ENCODE results near the gene TULP4.
"Not testable (repeated sequence)": the region's sequence is repeated elsewhere in the genome, so short reads cannot be mapped to it uniquely, and the experiment has no call there.

The TULP4 gene

GRCh38 chr6:158431036-158431435 is 118.8 kb downstream of the TULP4 start:
- no peak for DNase-seq

DNA sequence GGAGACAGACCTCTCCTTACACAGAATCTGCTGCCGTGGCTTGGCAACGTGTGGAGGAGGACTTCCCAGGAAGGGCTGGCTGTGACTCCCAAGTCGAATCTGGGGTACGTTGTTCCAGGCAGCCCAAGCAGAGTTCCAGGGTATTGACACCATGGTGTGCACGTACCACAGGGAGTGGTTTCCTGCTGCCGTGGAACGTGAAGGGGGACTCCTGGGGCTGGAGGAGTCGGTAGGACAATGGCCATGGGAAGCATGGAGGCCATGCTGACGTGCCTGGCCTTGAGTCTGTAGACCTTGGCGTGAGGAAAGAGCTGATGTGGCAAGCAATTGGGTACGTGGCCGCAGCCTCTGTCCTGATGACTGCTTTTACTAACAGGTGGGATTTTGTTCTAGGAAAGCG is 119.3 kb downstream of the TULP4 start:
- no peak for DNase-seq

DNA sequence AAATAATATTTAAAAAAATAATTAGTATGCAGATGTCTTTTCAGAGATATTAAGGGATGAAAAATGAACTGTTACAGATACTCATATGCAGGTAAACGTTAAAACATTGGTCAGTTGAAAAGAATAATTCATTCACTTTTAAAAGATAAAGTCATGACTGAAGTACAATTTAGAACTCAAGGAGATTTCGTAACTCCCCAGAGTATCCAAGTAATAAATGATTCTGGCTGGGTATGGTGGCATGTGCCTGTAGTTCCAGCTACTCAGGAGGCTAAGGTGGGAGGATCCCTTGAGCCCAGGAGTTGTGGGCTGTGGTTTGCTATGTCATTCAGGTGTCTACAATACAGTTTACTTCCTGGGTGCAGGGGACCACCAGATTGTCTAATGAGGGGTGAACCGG is 125.3 kb downstream of the TULP4 start:
- no peak for DNase-seq

DNA sequence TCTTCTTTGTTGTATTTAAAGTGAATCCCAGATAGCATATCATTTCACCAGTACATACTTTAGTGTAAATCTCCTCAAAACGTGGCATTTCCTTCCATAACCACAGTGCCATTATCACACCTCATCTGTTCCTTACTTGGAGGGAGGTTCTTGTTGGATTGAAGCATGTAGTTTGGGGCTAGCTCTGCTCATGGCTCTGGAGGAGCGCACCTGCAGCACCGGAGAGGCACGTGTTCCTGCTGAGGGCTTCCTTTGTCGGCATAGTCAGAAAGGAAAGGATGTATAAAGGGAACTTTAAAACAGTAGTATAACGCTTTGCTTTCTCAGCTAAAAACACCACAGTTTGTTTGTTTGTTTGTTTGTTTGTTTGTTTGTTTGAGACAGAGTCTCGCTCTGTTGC is 126.0 kb downstream of the TULP4 start:
- no peak for DNase-seq

DNA sequence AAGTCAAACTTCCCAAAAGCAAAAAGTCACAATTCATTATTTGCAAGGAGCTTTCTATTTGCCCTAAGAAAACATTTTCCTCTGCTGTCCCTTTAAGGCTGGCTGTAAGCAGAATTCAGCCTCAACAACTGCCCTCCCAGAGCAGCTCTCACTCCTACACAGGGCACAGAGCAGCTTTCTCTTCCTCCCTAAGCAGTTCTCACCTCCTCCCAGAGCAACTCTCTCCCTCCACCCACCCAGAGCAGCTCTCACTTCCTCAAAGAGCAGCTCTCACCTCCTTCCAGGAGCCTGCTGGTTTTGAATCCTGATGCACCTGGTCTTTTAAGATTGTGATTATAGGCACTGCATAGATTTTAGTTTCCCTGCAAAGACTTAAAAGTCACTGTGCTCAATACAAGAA is 127.0 kb downstream of the TULP4 start:
- peak; percentile 18 for DNase-seq

DNA sequence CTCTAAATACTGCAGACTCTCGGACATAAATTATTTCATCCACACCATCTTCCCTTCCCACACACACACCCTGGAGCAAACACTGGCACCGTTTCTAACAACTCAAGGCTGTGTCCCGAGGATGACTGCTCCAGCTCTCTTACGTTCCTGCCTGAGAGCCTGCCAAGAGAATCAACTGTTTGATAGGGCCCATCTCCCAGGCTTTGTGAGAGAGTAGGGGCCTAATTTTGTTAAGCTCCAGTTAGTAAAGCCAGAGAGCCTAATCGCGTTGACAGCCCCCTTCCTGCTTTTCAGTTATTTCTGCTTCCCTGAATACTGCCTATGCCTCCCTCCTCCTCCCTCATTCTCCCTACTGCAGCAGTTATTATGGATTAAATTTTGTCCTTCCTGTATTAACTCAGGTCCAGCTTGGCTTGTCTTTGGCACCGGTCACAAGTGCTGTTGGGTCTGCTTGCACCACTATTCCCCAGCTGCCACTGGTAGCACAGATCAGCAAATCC is 129.5 kb downstream of the TULP4 start:
- DNase-seq, result no peak

GRCh38 chr6:158442306-158442705 is 130.0 kb downstream of the TULP4 start:
- DNase-seq, result no peak

DNA sequence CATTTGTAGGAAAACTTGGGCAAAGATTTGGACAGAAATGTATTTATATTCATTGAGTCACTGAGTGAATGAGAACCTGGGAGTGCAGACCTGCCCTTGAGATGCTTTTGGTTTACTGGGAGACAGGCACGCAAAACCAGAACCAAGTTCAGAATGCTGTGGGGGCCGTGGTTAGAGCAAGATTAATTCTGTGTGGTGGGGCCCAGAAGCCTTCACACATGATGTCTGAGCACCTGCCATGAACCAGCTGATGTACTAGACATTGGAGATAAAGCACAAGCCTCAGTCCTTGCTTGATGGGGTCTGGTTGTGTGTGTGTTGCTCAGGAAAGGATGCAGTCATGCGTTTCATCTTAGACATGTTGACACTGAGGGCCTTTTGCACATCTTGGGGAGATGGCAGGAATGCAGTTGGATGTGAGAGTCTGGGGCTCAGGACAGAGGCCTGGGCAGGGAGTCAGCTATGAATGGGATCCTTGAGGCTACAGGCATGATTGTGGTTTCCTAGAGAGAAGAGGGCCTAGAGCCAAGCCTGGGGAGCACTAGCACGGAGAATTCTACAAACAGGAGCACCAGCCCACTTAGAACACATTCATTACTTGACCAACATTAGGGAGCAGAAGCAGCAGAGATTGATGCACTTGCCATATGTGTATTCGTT is 133.3 kb downstream of the TULP4 start:
- no peak for DNase-seq

GRCh38 chr6:158448856-158449255 is 136.6 kb downstream of the TULP4 start:
- no peak for DNase-seq

- no peak for DNase-seq
Measured at GRCh38 chr6:158452191-158452590, 139.9 kb downstream of the TULP4 start.

- DNase-seq, result peak; percentile 21
Measured at GRCh38 chr6:158457131-158457530, 144.9 kb downstream of the TULP4 start.

- peak; percentile 27 for DNase-seq
Measured at GRCh38 chr6:158457616-158458278, 145.5 kb downstream of the TULP4 start.

GRCh38 chr6:158459726-158460125 is 147.5 kb downstream of the TULP4 start:
- DNase-seq, result no peak

GRCh38 chr6:158460602-158461169 is 148.4 kb downstream of the TULP4 start:
- no peak for DNase-seq

GRCh38 chr6:158461954-158462353 is 149.7 kb downstream of the TULP4 start:
- DNase-seq, result no peak

DNA sequence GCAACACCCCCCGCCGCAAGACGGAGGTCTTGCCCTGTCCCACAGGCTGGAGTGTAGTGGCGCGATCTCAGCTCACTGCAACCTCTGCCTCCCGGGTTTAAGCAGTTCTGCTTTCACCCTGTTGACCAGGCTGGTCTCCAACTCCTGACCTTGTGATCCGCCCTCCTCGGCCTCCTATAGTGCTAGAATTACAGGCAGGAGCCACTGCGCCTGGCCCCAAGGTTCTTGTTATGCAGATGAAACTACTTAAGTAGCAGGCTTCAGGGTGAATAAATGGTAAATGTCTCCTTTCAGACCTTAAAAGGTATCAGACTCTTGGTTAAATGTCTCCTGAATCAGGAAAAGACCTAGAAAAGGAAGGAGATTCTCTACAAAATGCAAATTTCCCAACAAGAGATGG is 152.2 kb downstream of the TULP4 start:
- no peak for DNase-seq

- DNase-seq, result no peak
Measured at GRCh38 chr6:158465257-158465656, 153.0 kb downstream of the TULP4 start.

GRCh38 chr6:158465747-158466146 is 153.5 kb downstream of the TULP4 start:
- DNase-seq, result no peak

- DNase-seq, result no peak
Measured at GRCh38 chr6:158467923-158468322, 155.7 kb downstream of the TULP4 start.

GRCh38 chr6:158468666-158469065 is 156.4 kb downstream of the TULP4 start:
- DNase-seq, result peak; percentile 12

DNA sequence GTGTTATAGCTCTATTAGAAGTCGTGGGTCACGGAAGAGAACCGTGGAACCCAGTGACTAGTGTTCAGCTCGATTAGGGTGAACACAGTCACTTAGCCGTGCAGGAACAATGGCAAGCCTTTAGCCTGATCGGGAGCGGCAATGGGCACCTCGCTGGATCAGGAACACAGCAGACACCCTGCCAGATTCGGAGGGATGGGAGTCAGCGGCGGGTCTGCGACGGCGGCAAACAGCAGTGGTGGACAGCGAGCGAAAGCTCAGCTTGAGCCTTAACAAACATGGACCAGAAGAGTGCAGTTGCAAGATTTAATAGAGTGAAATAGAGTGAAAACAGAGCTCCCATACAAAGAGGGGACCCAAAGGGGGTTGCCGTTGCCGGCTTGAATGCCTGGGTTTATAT is 157.8 kb downstream of the TULP4 start:
- not testable (repeated sequence) for DNase-seq

DNA sequence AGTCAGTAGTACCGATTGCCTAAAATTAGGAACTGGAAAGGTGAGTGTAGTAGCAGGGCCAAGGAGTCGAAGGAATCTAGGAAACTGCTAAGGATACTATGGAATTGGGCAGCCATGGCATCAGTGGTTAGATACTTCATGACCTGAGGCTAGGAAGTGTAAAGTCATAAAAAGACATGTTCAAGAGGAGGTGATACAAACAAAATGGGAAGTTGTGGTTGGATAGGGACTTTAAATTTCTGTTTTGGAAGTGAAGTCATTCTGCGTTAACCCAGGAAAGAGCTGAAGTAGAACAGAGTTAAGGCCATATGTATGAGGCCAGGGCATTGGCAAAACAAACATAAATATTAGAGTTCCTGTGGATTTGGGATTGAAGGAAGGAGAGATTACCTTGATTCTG is 159.1 kb downstream of the TULP4 start:
- DNase-seq, result peak; percentile 41

DNA sequence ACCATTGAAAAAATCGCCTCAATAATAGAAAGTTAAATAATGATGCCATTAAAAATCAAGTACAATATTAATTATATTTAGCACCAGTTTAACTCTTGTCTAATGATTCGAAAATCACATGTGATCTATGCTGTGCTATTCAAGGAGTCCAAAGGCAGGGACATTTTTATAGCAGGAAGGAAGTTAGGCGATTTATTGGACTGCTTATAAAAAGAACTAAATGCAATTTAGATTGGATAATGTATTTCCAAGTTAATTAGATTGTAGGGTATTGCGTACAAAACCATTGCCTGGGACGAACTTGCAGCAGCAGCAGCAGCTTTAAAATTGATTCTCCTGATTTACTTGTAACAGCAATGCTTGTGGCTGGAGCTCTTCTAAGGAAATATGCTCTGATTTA is 160.2 kb downstream of the TULP4 start:
- DNase-seq, result no peak

GRCh38 chr6:158474961-158475343 is 162.7 kb downstream of the TULP4 start:
- DNase-seq, result no peak
